Astrocyte (in vitro differentiated cells and primary cell): ENCODE data around the gene EEA1.

Source experiments
- EZH2 ChIP-seq: IDR thresholded peaks from 2 replicates; pipeline ENCODE4 v1.6.1; 2012; ENCODE audit warnings: mild to moderate bottlenecking, low read length, inconsistent platforms; ENCODE audit not compliant: insufficient read depth
- TF ChIP-seq, protein P1 (sequence below): IDR thresholded peaks from 2 replicates; pipeline ENCODE4 v1.5.1; 2011; ENCODE audit warnings: low read depth, mild to moderate bottlenecking, inconsistent platforms, low read length, moderate library complexity; ENCODE audit not compliant: insufficient read depth

DNA sequence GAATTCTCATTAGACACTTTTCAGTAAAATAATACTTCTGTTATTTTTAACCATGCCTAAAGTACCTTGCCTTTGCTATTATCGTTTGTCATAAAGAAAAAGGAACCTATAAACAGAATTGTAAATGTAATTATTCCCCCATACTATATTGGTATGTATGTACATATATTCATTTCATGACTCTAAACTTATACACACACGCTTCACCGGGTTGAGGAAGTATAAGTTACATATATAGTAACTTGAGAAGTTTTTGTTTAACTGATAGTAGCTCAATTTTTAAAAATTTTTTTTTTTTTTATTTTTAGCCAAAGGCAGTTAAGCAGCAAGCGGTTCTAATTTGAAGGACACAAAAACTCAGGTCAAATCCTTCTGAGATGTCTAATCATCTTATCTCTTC lies 118.7 kb downstream of the EEA1 start:
- TF ChIP-seq, protein P1, sequence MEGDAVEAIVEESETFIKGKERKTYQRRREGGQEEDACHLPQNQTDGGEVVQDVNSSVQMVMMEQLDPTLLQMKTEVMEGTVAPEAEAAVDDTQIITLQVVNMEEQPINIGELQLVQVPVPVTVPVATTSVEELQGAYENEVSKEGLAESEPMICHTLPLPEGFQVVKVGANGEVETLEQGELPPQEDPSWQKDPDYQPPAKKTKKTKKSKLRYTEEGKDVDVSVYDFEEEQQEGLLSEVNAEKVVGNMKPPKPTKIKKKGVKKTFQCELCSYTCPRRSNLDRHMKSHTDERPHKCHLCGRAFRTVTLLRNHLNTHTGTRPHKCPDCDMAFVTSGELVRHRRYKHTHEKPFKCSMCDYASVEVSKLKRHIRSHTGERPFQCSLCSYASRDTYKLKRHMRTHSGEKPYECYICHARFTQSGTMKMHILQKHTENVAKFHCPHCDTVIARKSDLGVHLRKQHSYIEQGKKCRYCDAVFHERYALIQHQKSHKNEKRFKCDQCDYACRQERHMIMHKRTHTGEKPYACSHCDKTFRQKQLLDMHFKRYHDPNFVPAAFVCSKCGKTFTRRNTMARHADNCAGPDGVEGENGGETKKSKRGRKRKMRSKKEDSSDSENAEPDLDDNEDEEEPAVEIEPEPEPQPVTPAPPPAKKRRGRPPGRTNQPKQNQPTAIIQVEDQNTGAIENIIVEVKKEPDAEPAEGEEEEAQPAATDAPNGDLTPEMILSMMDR, result no peak
- TF ChIP-seq EZH2, result no peak
